Left renal pelvis (tissue), 4 donors: Measurements from ENCODE around the gene IQCN. TPM values are rescaled to one million over a fixed set of nuclear protein-coding genes. Genes with fewer than 3 reads are reported as not detected.

Source experiments
- DNase-seq, 4 donors: peaks; one replicate each; pipeline ENCODE4 v3.0.0-alpha.2; 2013; ENCODE audit warnings: low read depth in 4 of 4, low spot score in 3 of 4
- polyA plus RNA-seq, 4 donors: library from polyadenylated mRNA; unstranded; fragments of 120-200 nt; gene quantifications; one replicate each; pipeline ENCODE4 v1.2.1, GENCODE V29; 2013; ENCODE audit not compliant: insufficient read length in 4 of 4

Gene IQCN
- polyA plus RNA-seq, 4 donors = 5.0 to 13.4 (median 6.7) TPM

GRCh38 chr19:18287836-18288772, 13.9 kb upstream of the IQCN start:
- no peak for DNase-seq

- no peak for DNase-seq
These were observed 12.9 kb upstream of the IQCN start for GRCh38 chr19:18286973-18287635.

GRCh38 chr19:18284712-18285360, 10.6 kb upstream of the IQCN start:
- DNase-seq = no peak

DNA sequence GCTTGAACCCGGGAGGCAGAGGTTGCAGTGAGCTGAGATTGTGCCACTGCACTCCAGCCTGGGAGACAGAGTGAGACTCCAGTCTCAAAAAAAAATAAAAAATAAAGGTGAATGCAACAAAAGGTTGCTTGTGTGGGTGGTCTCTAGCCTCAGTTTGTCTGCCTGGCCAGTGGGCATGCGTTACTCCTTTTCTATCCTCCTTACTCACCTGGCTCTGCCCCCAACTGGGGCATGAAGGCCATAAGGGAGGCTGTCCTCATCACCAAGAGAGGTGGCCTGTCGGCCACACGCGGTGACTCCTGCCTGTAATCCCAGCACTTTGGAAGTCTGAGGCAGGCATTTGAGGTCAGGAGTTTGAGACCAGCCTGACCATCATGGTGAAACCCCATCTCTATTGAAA, 9.1 kb upstream of the IQCN start:
- no peak for DNase-seq

DNA sequence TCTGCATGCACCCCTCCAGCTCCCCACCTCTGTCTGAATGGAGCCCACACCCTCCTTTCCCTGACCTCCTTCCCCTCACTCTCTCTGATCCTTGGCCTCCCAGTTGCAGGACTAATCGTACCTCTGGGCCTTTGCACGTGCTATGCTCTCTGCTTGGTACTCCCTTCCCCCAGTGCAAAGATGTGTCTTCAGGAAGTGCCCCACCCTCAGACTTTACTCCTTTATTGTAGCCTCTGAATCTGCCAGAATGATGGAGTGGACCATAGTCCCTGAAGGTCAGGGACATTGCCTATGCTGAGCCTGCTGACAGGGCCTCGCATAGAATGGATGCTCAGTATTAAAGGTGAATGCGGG, 8.5 kb upstream of the IQCN start:
- DNase-seq = no peak

DNA sequence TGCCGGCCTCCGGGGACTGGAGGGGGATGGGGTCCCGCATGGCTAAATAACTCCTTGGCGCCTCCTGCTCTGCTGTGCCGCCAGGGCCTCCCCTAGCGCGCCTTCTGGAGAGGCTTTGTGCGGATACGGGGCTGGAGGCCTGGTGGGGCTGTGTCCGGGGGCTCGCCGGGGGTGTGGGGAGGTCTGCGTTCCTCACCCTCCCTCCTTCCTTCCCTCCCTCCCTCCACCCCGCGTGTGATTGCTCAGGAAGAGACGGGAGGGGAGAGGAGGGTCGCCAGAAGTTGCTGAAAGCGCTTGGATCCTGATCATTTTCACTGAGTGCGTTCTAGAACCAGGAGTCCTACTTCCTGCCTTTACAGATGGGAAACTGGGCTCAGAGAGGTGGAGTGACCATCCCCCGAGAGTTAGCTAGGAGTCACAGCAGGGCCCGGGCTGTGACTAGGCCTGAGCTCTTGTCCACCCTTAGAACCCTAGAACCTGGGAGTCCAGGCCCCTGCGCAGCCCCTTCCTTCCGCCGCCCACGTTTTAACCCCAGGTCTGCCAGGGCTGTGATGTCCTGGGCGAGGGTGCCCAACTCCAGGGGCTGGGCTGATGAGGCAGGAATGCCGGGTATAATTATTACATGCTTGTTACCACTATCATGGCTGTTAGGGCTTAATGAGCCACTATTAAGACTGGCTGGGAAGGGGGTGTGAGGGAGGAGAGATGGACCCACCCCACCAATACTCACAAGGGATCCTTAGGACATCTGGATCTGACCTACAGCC, 8.0 kb upstream of the IQCN start:
- peak in 2 of 4 donors; percentile 79 to 87 for DNase-seq

GRCh38 chr19:18281082-18282020, 7.1 kb upstream of the IQCN start, which contains the start of gene JUND:
TSS of gene JUND (minus strand) at chr19:18281622. CDS start at chr19:18281484, 138 bp downstream.
- peak; percentile 90 to 96 (median 94) for DNase-seq

GRCh38 chr19:18280247-18281081, 6.2 kb upstream of the IQCN start:
- DNase-seq = no peak

DNA sequence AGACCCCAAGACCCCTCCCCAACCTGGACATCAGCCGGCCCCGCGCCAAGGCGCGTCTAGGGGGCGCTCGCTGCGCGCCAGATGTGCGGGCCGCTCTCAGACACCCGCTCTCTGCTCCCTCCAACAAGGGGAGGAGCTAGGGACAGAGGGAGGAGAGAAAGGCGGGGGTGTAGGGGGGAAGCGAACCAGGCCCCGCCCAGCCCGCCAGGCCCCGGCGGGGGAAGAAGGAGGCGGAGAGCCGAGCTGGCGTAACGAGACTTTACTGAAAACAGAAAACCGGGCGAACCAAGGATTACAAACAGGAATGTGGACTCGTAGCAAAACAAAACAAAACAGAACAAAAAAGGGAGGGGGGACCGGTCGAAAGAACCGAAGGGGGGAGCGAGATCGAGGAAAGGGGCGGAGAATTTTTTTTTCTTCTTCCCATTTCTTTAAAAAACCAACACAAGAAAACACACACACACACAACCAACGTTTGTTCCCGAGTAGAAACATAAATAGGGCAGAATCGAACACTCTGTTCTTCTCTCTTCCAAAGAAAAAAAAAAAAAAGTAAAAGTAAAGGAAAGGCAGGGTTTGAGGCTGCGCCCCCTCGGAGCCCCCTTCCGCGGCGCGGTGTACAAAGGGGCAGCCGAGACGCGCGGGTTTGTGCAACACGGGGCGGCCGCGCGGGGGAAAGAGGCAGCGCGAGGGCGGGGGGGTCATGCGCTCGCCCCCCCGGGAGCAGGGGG, 5.4 kb upstream of the IQCN start:
- peak; percentile 85 to 93 (median 91) for DNase-seq

DNA sequence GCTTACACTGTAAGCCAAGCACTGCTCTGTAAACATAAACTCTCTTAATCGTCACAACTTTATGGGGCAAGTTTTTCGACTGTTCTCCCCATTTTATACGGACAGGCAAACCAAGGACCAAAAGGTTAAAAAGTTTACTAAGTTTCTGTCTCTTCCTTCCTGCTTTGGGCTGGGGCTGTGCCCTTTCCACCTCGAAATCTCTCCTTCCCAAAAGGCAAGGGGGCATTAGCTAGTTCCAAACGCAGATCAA, 4.9 kb upstream of the IQCN start:
- DNase-seq = no peak

DNA sequence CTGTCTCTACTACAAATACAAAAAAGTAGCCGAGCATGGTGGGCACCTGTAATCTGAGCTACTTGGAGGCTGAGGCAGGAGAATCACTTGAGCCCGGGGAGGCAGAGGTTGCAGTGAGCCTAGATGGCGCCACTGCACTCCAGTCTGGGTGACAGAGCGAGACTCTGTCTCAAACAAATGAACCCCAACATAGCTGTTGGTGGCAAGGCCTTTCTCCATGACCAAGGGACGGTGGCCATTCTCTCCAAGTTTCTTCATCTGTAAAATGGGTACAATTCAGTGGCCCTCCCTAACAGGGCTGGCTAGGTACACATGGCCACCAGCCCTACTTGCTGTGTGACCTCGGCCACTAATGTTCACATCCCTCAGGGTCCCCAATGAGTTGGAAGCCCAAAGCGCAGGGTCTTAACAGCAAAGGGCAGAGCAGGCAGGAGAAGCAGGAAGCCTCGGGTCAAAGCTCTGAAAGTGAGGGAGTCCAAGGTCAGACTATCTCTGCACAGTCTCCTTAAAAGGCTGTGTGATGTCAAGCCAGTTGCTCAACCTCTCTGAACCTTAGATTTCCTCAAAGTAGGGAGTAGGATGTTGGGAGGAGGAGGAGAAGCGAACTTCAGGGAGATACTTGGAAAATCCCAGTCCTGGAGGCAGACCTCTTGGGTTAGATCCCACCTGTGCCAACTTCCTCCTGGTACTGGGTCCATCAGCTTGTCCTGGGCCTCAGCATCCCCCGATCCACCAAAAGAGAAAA, 4.4 kb upstream of the IQCN start:
- no peak for DNase-seq

- no peak for DNase-seq
These were observed 617 bp upstream of the IQCN start for GRCh38 chr19:18274781-18275356.

- no peak for DNase-seq
These were observed 562 bp downstream of the IQCN start for GRCh38 chr19:18273561-18274218.

GRCh38 chr19:18271433-18271841, 2.8 kb downstream of the IQCN start:
- no peak for DNase-seq

- no peak for DNase-seq
These were observed 3.9 kb downstream of the IQCN start for GRCh38 chr19:18270326-18270725.

GRCh38 chr19:18269070-18269723, 5.1 kb downstream of the IQCN start:
- DNase-seq = no peak
